HG03439 (cell line): ENCODE results near the gene ADCY10.
"Not testable (repeated sequence)": the region's sequence is repeated elsewhere in the genome, so short reads cannot be mapped to it uniquely, and the experiment has no call there.

Source experiments
- ATAC-seq: cut with Tn5 transposase; IDR thresholded peaks from one replicate; pipeline ENCODE4 v1.9.1; 2021; ENCODE audit warnings: mild to moderate bottlenecking, moderate library complexity; ENCODE audit not compliant: unreplicated experiment

ADCY10 gene, protein sequence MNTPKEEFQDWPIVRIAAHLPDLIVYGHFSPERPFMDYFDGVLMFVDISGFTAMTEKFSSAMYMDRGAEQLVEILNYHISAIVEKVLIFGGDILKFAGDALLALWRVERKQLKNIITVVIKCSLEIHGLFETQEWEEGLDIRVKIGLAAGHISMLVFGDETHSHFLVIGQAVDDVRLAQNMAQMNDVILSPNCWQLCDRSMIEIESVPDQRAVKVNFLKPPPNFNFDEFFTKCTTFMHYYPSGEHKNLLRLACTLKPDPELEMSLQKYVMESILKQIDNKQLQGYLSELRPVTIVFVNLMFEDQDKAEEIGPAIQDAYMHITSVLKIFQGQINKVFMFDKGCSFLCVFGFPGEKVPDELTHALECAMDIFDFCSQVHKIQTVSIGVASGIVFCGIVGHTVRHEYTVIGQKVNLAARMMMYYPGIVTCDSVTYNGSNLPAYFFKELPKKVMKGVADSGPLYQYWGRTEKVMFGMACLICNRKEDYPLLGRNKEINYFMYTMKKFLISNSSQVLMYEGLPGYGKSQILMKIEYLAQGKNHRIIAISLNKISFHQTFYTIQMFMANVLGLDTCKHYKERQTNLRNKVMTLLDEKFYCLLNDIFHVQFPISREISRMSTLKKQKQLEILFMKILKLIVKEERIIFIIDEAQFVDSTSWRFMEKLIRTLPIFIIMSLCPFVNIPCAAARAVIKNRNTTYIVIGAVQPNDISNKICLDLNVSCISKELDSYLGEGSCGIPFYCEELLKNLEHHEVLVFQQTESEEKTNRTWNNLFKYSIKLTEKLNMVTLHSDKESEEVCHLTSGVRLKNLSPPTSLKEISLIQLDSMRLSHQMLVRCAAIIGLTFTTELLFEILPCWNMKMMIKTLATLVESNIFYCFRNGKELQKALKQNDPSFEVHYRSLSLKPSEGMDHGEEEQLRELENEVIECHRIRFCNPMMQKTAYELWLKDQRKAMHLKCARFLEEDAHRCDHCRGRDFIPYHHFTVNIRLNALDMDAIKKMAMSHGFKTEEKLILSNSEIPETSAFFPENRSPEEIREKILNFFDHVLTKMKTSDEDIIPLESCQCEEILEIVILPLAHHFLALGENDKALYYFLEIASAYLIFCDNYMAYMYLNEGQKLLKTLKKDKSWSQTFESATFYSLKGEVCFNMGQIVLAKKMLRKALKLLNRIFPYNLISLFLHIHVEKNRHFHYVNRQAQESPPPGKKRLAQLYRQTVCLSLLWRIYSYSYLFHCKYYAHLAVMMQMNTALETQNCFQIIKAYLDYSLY (N-terminal part only)

DNA sequence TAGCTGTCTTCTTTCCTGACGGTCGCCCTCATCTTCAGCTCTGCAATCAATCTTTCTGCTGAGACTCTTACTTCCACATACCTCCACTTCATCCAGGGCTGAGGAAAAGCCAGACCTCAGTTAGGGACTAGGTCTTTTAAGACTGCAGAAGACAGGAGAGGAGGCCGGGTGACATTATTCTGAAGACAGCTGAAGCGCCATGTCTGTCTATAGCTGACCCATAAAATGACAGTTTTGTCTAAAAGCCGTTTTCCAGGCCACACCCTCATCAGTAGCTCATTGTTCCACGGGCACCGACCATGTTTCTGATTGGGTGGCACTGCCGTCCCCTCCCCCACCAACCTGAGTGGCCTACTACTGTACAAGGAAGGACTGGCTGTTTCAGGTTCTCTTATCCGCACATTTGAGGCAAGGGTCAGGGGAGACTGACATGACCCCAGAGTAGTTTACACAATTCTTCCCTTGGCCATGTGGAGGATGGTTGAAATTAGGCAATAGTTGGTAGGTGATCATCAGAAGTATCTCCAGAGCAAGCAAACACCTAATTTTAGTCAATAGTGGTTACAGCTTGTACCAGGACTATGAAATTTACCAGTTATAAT lies at the start of gene ADCY10:
ADCY10 (minus strand) TSS at position 240 of the 602 bp plus-strand sequence. CDS start 8,994 bp downstream, outside the sequence.
- ATAC-seq, result no peak

DNA sequence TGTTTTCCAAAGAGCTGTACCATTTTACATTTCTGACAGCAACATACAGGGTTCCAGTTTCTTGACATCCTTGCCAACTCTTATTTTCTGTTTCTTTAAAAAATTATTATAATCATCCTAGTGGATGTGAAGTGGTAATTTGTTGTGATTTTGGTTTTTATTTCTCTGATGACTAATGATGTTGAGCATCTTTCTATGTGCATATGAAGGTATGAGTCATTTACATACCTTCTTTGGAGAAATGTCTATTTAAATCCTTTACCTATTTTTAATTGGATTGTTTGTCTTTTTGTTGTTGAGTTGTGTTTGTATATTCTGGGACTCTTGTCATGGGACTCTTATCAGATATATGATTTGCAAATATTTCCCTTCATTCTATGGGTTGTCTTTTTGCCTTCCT lies 43.8 kb upstream of the ADCY10 start:
- no peak for ATAC-seq

DNA sequence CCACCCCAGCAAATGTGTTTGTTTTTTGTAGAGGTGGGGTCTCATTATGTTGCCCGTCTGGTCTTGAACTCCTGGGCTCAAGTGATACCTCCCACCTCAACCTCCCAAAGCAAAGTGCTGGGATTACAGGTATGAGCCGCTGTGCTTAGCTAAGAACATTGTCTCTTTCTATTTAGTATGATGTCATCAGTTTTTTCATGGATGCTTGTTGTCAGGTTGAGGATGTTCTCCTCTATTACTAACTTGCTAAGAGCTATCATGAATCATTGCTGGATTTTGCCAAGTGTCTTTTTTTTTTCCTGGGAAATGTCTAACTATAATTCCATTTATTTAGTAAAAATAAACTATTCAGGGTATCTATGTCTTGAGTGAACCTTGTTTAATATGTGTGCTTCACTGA lies 42.0 kb upstream of the ADCY10 start:
- ATAC-seq, result no peak

DNA sequence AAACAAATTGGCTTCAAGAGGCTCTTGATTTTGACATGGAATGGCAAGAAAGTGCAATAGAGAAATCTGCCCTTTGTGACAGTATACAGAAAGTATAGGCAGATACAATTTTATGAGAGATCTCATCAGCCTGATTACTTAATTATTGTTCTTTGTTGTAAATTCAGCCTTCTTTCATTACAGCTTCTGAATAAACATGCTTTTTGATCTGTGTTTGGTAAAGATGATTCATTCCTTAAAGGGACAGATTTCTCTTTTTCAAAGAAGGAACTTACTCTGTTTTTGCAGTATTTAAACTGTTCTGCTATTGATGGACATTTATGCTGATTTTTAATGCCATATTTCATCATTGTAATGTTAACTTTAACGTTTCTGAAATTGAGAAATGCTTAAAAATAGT lies 36.6 kb upstream of the ADCY10 start:
- no peak for ATAC-seq

DNA sequence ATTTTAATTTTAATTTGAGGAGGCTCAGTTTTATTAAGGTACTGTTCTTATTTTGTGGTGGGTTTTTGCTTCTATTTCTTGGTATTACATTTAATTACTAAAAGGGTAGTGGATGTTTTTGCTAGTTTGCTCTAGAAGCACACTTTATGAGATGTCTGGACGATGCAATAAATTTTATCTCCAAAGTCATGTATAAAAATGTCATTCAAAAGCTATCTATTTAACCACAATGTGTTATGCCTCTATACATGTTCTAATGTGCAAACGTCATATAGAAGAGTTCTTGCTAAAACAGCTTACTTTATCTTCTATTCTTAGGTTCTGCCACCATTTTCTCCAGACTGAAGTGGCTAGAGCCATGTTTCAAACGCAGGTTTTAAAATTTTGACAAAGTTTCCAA lies 35.9 kb upstream of the ADCY10 start:
- ATAC-seq, result no peak

DNA sequence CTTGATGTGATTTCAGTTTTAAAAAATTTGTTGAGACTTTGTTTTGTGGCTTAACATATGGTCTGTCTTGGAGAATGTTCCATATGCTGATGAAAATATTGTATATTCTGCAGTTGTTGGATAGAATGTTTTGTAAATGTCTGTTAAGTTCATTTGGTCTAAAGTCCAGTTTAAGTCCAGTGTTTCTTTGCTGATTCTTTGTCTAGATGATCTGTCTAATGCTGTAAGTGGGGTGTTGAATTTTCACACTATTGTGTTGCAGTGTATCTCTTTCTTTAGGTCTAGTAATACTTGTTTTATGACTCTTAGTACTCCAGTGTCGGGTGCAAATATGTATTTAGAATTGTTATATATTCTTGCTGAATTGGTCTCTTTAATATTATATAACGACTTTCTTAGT lies 33.8 kb upstream of the ADCY10 start:
- ATAC-seq, result no peak

DNA sequence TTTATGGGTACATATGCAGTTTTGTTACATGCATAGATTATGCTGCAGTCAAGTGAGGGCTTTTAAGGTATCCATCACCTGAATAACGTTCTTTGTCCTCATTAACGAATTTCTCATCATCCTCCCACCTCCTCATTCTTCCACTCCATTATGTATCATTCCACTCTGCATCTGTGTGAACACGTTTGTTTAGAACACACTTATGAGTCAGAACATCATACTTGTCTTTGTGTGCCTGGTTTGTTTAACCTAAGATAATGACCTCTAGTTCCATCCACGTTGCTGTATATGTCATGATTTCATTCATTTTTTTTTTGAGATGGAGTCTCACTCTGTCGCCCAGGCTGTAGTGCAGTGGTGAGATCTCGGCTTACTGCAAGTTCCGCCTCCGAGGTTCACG lies 29.6 kb upstream of the ADCY10 start:
- ATAC-seq, result no peak

DNA sequence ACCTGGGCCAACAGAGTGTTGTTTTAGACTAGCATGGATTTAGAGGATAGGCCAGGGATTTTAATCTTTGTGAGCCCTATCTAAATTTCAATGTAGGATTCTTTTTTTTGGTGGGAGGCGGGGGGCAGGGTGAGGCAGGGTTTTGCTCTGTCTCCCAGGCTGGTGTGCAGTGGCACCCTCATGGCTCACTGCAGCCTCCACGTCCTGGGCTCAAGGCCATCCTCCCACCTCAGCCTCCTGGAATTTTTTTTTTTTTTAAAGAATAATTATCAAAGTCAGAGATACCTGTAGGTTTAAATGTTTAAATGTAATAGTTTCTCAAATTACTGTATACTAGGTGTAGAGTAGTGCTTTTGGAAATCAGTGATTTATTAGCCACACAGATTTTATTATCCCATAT lies 26.3 kb upstream of the ADCY10 start:
- no peak for ATAC-seq

DNA sequence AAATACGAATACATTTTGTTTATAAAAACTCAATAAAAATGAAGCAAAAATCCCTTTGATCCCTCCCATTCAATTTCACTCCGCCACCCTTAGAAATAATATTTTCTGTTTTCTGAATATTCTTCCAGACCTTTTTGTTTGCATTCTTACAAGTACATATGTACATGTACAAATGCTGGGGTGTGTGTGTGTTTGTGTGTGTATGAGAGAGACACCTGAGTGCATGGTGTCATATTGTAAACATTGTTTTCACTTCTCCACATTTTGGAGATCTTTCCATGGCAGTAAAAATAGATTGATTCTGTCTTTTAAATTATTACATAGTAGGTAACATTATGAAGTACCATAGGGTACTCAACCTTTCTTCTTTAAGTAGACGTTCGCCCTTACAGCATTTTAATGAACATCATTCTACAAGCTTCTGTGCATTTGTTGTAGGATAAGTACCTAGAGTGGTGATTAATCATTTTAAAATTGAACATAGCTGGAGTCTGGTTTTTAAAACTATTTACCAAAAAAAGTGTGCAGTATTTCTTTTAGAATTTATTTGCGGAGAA lies 24.2 kb upstream of the ADCY10 start:
- no peak for ATAC-seq

DNA sequence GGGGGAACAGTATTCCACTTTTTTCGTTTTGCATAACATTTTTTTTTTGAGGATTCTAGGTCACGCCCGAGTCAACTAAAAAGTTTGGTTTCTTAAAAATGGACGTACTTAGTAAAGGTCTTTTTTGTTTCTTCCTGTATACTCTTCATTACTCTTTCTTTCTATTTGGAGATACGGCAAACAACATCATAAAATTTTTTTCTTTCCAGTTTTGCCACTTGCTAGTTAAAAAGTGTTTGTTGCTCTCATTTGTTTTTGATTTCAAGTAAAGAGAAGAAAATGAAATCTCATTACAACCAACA lies 23.7 kb upstream of the ADCY10 start:
- ATAC-seq, result no peak

DNA sequence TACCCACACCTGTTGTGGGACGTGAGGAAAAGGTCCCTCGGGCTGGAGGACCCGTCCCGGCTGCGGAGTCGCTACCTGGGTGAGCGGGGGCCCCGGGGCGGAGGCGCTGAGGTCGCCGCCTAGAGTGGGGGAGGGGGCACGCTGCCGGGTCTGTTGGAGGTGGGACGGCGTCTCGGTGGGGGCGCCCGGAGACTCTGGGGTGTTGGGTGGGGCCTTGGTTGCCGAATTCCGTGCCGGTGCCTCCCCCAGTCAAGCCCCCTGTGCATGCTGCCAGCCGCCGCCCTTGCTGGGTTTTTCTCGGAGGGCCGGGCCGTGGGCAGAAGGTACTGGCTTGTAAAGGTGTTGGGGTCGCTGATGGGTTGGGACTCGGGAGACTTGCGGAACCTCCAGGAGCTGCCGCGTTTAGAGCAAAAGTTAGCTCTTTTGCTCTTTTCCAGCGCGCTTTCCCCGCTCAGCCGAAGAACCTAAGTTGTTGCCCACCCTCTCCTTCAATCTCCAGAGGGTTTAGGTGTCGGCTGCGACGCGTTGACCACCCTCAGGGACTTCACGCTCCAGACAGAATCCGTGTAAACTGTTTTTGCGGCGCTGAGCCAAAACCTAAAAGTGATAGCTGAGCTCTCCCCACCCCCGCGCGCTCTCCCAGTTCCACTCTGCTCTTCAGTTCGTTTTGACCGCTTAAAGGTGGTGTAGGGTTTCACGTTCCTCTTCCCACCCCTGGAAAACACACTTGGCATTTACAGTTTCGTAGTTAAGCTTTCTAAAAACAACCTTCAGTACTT lies 23.2 kb upstream of the ADCY10 start, which contains the start of gene MPC2:
MPC2 (minus strand) TSS at position 143 of the 779 bp plus-strand sequence. CDS start 1,231 bp downstream, outside the sequence.
- ATAC-seq, result peak; percentile 3

DNA sequence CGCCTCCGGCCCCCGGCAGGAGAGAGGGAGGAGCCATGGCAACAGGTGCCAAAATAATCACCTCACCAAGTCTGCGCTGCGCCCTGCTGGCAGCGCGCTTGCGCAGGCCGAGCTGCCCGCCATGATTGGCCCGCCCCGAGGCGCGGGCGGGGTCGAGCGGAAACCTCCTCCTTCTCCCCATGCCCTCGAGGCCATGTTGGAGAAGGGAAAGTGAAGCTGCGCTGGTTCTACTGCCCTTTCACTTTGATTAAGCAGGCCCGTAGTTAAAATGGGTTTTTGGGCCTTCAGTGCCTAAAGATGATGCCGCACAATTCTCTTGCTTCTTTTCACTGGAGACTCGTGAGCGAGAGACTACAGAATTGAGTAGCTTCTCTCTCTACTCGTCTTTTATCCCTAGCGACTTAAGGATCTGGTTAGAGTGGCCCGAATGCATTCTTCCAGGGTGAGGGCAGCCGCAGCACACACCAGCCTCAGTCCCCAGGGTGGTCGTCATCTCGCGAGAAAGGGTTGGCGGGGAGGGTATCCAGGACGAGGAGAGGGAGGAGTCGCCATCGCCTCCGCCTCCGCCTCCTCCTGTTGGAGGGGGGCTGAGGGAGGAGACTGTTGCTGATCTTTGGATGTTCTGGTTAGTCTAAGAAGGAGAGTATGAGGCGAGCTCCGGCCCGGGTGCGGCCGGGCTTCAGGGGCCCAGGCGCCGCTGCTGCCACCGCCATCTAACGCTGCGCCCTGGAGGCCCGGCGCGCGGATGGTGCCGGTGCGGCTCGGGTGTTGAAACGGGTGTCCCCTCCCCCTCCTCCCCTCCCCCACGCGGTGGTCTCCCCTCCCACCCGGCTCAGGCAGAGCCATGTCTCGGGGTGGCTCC lies 22.4 kb upstream of the ADCY10 start, which contains the start of gene DCAF6:
DCAF6 (plus strand) TSS at position 616 of the 862 bp plus-strand sequence; CDS start at position 845, 229 bp downstream.
- ATAC-seq, result peak; percentile 87

DNA sequence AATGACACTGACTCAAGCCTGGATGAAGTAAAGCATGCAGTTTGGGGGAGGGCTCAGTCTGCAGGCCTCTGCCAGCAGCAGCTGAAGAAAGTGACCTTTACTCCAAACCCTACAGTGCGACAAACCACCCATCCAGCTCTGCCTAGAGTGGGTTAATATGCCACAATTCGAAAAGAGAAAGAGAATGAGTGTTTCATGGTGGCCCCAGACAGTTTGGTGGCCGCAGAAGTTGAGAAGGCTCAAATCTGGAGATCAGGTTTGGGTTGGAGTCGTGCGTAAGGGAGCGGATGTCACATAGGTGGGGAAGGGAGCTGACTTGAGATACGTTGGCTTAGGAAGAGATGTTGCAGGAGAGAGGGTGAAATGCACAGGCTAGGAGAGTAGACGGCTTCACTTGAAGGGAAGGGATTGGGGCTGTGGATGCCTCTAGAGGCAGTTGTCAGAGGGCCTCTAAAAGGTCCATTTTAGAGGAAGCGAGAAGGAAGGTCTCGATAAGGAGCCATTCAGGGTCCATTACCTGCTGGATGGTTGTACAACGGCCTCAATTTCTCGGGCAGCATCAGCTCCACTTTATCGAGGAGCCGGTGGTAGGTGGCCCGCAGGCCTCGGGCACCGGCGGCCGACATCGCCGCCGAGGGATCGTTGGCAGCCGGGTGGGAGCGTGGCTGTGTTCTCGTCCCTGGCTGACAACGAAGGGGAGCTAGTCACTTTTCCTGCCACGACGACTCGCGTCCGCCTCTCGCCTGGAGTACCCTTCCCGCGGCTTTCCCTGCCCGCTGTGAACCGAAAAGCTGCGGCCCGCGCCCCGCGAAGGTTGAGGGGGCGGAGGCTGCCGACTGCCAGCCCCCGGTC lies 21.5 kb upstream of the ADCY10 start:
- ATAC-seq, result peak; percentile 11

DNA sequence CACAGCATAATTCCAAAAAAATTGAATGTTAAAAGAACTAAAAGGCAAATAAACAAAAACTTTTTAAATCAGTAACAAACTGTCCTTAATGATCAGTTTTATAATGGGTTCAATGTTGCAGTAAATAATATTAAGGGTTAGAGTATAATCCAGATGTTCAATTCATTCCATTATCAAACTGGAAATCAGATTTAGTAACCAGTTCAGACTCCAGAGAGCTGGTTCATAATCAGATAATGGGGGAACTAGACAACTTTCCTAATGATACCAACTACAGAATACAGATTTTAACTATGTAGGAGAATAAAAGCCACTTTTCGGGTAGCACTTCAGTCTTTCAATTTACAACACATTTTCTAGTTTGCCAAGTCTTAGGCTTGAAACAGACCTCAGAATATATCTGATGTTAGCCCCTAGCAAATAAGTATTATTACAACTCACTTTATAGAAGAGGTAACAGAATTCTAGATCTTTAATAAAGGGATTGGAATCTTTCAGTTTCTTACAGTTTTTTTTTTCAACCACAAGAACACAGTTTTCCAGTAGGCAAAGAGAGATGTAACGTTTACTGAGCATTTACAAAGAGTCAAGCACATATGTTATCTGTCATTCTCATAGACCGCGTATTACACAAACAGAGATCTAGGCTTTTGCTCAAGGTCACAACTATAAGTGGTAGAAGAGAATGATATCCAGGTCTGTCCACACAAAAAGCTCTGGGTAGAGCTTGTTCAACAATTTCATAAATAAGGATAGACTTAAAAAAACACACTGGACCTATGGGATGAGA lies 20.7 kb upstream of the ADCY10 start:
- ATAC-seq, result no peak

DNA sequence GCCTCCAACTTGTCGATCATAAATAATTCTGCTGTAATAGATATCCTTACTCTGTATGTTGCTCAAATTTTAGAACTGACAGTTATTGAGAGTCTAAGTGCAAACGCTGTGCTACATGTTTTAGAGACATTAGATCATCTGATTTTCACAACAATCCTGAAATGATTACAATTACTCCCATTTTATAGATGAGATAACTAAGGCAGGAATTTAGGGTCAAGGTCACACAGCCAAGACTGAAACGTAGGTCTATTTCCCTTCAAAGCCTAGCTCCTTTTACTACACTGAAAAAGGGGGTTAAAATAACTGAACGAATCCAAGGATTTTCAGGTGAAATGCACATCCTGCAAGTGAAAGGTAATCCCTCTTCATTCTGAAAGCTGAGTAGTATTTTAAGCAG lies 19.9 kb upstream of the ADCY10 start:
- ATAC-seq, result no peak

DNA sequence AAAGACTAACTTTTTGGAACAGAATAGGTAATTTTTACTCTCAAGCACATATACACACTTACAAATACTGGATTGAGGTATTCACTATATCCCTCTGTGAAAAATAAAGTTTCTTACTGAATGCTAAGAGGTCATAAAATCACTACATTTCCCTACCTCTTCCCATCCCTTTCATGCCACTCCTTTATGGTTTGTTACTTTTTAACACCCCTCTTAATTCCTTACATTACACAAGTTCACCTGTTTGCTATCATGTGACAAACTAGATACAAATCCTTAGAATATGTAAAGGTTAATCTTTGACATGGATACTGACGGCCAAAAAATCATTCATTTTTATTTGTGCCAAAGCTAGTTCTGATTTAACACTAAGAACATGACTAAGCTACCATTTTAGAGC lies 15.8 kb upstream of the ADCY10 start:
- ATAC-seq, result no peak

DNA sequence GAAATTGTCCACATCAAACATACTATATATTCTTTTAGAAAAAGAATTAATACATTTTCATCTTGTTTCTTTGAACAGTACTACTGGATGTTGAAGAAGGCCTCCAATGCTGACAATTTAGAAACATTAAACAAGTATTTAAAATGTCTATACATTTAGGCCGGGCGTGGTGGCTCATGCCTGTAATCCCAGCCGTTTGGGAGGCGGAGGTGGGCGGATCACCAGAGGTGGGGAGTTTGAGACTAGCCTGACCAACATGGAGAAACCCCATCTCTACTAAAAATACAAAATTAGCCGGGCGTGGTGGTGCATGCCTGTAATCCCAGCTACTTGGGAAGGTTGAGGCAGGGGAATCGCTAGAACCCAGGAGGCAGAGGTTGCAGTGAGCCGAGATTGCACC lies 15.0 kb upstream of the ADCY10 start:
- not testable (repeated sequence) for ATAC-seq
